ENCODE data around the gene HCLS1. TPM values are rescaled to one million over a fixed set of nuclear protein-coding genes. Genes with fewer than 3 reads are reported as not detected.

HCLS1 gene
- polyA plus RNA-seq (2013): 1.2 and 1.3 TPM in 2 replicates

GRCh38 chr3:121660356-121661171 lies at the start of gene HCLS1:
Gene HCLS1 (minus strand): TSS chr3:121660903. CDS start chr3:121658347, 2,556 bp downstream.
- H2AFZ ChIP-seq (ENCODE audit: insufficient read depth, low read length, poor library complexity): no peak within 1 kb of the TSS
- H3K9me3 ChIP-seq (ENCODE audit: insufficient read depth, low read depth, low read length): peaks cover 2% of the 10 kb centered on the region
- no peak within 1 kb of the TSS for H3K9ac ChIP-seq (ENCODE audit: low read length)
- H3K18ac ChIP-seq (ENCODE audit: low read length): no peak within 1 kb of the TSS
- peak within 1 kb of the TSS; percentile 46 for H2BK12ac ChIP-seq (ENCODE audit: low read length)
- no peaks in the 10 kb centered on the region for H3K27me3 ChIP-seq (ENCODE audit: insufficient read depth, low read length)
- H3K27ac ChIP-seq (ENCODE audit: low read depth, low read length): peak within 1 kb of the TSS; percentile 50
- peak within 1 kb of the TSS; percentile 25 for H2BK5ac ChIP-seq (ENCODE audit: low read depth, low read length, poor library complexity)
- H3K14ac ChIP-seq (ENCODE audit: low read length): no peak within 1 kb of the TSS
- peak within 1 kb of the TSS; percentile 27 for H2BK120ac ChIP-seq (ENCODE audit: insufficient read depth, low read length, poor library complexity)
- no peak within 1 kb of the TSS for H3K4me3 ChIP-seq (ENCODE audit: low read depth, low read length)
- no CpG with 5 or more reads among the region's 9 CpGs for WGBS (ENCODE audit: extremely low coverage, insufficient coverage, insufficient read length)
- peaks cover 5% of the 10 kb centered on the region for H3K79me1 ChIP-seq (ENCODE audit: low read length)
- H2AK5ac ChIP-seq (ENCODE audit: low read length): no peak within 1 kb of the TSS
- peak within 1 kb of the TSS; percentile 60 for H4K91ac ChIP-seq (ENCODE audit: low read depth, low read length)
- H3K79me2 ChIP-seq (ENCODE audit: control insufficient read depth, insufficient read depth, low read length, poor library complexity): peaks cover 2% of the 10 kb centered on the region
- H3K4me1 ChIP-seq (ENCODE audit: control insufficient read depth in 1 of 2, insufficient read depth in 2 of 2, low read length in 2 of 2): peaks cover 14 to 19% of the 10 kb centered on the region in 2 experiments
- DNase-seq: peak; percentile 62 to 82
- peaks cover 4 to 12% of the 10 kb centered on the region in 2 experiments for H3K36me3 ChIP-seq (ENCODE audit: control insufficient read depth in 1 of 2, insufficient read depth in 2 of 2, low read length in 2 of 2)
- H4K12ac ChIP-seq (ENCODE audit: low read depth, low read length): no peak within 1 kb of the TSS
- peak within 1 kb of the TSS; percentile 80 for H4K8ac ChIP-seq (ENCODE audit: low read depth, low read length)
- no peak within 1 kb of the TSS for H3K4ac ChIP-seq (ENCODE audit: low read depth, low read length)
- no peak within 1 kb of the TSS for H3K4me2 ChIP-seq (ENCODE audit: low read length)
- H3K23ac ChIP-seq (ENCODE audit: low read length): no peak within 1 kb of the TSS

- no CpG with 5 or more reads among the region's 1 CpG for WGBS (ENCODE audit: extremely low coverage, insufficient coverage, insufficient read length)
- no peak overlapping the region for H2AFZ ChIP-seq (ENCODE audit: insufficient read depth, low read length, poor library complexity)
- H4K91ac ChIP-seq (ENCODE audit: low read depth, low read length): no peak overlapping the region
- H2BK120ac ChIP-seq (ENCODE audit: insufficient read depth, low read length, poor library complexity): no peak overlapping the region
- H3K18ac ChIP-seq (ENCODE audit: low read length): no peak overlapping the region
- no peak overlapping the region for H3K4me2 ChIP-seq (ENCODE audit: low read length)
- H3K4ac ChIP-seq (ENCODE audit: low read depth, low read length): no peak overlapping the region
- no peaks in the 10 kb centered on the region for H3K79me2 ChIP-seq (ENCODE audit: control insufficient read depth, insufficient read depth, low read length, poor library complexity)
- peaks cover 7 to 12% of the 10 kb centered on the region in 2 experiments for H3K36me3 ChIP-seq (ENCODE audit: control insufficient read depth in 1 of 2, insufficient read depth in 2 of 2, low read length in 2 of 2)
- H4K8ac ChIP-seq (ENCODE audit: low read depth, low read length): no peak overlapping the region
- H2BK5ac ChIP-seq (ENCODE audit: low read depth, low read length, poor library complexity): no peak overlapping the region
- no peak overlapping the region for H3K9ac ChIP-seq (ENCODE audit: low read length)
- DNase-seq: no peak
- H3K4me3 ChIP-seq (ENCODE audit: low read depth, low read length): no peak overlapping the region
- no peak overlapping the region for H3K23ac ChIP-seq (ENCODE audit: low read length)
- no peaks in the 10 kb centered on the region for H3K4me1 ChIP-seq (ENCODE audit: control insufficient read depth in 1 of 2, insufficient read depth in 2 of 2, low read length in 2 of 2)
- no peak overlapping the region for H2BK12ac ChIP-seq (ENCODE audit: low read length)
- H2AK5ac ChIP-seq (ENCODE audit: low read length): no peak overlapping the region
- H3K79me1 ChIP-seq (ENCODE audit: low read length): no peaks in the 10 kb centered on the region
- no peak overlapping the region for H4K12ac ChIP-seq (ENCODE audit: low read depth, low read length)
- no peak overlapping the region for H3K14ac ChIP-seq (ENCODE audit: low read length)
- H3K9me3 ChIP-seq (ENCODE audit: insufficient read depth, low read depth, low read length): no peaks in the 10 kb centered on the region
- no peak overlapping the region for H3K27ac ChIP-seq (ENCODE audit: low read depth, low read length)
- no peaks in the 10 kb centered on the region for H3K27me3 ChIP-seq (ENCODE audit: insufficient read depth, low read length)
Observed at GRCh38 chr3:121710347-121710746, 49.6 kb upstream of the HCLS1 start.

DNA sequence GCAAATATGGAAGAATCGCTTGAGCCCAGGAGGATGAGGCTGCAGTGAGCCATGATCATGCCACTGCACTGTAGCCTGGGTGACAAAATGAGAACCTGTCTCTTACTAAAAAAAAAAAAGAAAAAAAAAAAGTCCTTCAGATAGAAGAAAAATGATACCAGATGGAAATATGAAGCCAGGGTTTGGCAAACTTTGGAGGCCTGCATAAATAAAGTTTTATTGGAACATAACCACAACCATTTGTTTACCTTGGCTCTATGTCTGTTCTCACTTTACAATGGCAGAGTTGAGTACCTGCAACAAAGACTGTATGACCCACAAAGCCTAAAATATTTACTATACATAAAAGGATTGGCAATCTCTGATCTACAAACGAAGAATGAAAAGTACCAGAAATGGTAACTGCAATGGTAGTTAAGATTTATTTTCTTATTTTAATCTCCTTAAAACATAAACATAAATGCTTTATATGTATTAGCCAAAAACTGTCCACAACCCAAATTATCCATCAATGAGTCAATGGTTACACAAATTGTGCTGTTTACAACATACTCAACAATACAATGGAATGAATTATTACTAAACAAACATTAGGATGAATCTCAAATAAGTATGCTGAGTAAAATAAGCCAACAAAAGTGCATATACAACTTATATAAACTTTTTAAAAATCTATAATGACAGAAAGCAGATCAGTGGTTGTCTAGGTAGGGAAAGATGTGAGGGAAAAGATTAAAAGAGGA lies 47.0 kb upstream of the HCLS1 start:
- no peak for DNase-seq
- Histone ChIP-seq H3K4me3 (ENCODE audit: low read depth, low read length) (no peak overlapping the region), H3K18ac (ENCODE audit: low read length) (no peak overlapping the region), H2BK120ac (ENCODE audit: insufficient read depth, low read length, poor library complexity) (no peak overlapping the region), H4K12ac (ENCODE audit: low read depth, low read length) (no peak overlapping the region), H2BK12ac (ENCODE audit: low read length) (no peak overlapping the region), H4K8ac (ENCODE audit: low read depth, low read length) (no peak overlapping the region), H3K4ac (ENCODE audit: low read depth, low read length) (no peak overlapping the region), H3K79me2 (ENCODE audit: control insufficient read depth, insufficient read depth, low read length, poor library complexity) (no peaks in the 10 kb centered on the region), H2AFZ (ENCODE audit: insufficient read depth, low read length, poor library complexity) (no peak overlapping the region), H3K36me3 (ENCODE audit: control insufficient read depth in 1 of 2, insufficient read depth in 2 of 2, low read length in 2 of 2) (peaks cover 6 to 11% of the 10 kb centered on the region in 2 experiments), H3K14ac (ENCODE audit: low read length) (no peak overlapping the region), H3K4me2 (ENCODE audit: low read length) (no peak overlapping the region), H3K9me3 (ENCODE audit: insufficient read depth, low read depth, low read length) (no peaks in the 10 kb centered on the region), H3K27me3 (ENCODE audit: insufficient read depth, low read length) (no peaks in the 10 kb centered on the region), H2BK5ac (ENCODE audit: low read depth, low read length, poor library complexity) (no peak overlapping the region), H4K91ac (ENCODE audit: low read depth, low read length) (no peak overlapping the region), H3K4me1 (ENCODE audit: control insufficient read depth in 1 of 2, insufficient read depth in 2 of 2, low read length in 2 of 2) (no peaks in the 10 kb centered on the region), H2AK5ac (ENCODE audit: low read length) (no peak overlapping the region), H3K9ac (ENCODE audit: low read length) (no peak overlapping the region), H3K23ac (ENCODE audit: low read length) (no peak overlapping the region), H3K79me1 (ENCODE audit: low read length) (no peaks in the 10 kb centered on the region), H3K27ac (ENCODE audit: low read depth, low read length) (no peak overlapping the region)
- no CpG with 5 or more reads among the region's 2 CpGs for WGBS (ENCODE audit: extremely low coverage, insufficient coverage, insufficient read length)

DNA sequence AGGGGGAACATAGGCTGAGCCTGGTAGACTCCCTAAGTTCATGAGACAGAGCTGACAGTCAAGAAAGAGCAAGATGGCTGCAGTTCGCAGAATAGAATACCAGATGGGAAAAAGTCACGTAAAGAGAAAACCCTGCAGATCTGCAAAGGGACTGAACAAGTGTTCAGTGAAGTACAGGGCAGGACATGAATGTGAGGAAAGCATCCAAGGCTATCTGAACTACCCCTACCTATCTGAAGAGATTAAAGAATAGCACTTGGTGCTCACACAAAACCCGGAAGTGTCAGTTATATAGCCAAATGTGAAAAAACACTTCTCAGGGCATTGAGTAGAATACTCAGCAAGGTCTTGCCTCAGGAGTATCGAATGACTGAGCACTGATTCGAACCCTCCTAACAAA lies 44.8 kb upstream of the HCLS1 start:
- Histone ChIP-seq H3K4me2 (ENCODE audit: low read length) (no peak overlapping the region), H3K23ac (ENCODE audit: low read length) (no peak overlapping the region), H2AFZ (ENCODE audit: insufficient read depth, low read length, poor library complexity) (no peak overlapping the region), H3K4me3 (ENCODE audit: low read depth, low read length) (no peak overlapping the region), H3K27ac (ENCODE audit: low read depth, low read length) (no peak overlapping the region), H3K79me1 (ENCODE audit: low read length) (no peaks in the 10 kb centered on the region), H3K18ac (ENCODE audit: low read length) (no peak overlapping the region), H4K8ac (ENCODE audit: low read depth, low read length) (no peak overlapping the region), H2AK5ac (ENCODE audit: low read length) (no peak overlapping the region), H4K12ac (ENCODE audit: low read depth, low read length) (no peak overlapping the region), H2BK120ac (ENCODE audit: insufficient read depth, low read length, poor library complexity) (no peak overlapping the region), H4K91ac (ENCODE audit: low read depth, low read length) (no peak overlapping the region), H2BK5ac (ENCODE audit: low read depth, low read length, poor library complexity) (no peak overlapping the region), H2BK12ac (ENCODE audit: low read length) (no peak overlapping the region), H3K36me3 (ENCODE audit: control insufficient read depth in 1 of 2, insufficient read depth in 2 of 2, low read length in 2 of 2) (peaks cover 6 to 7% of the 10 kb centered on the region in 2 experiments), H3K9me3 (ENCODE audit: insufficient read depth, low read depth, low read length) (no peaks in the 10 kb centered on the region), H3K79me2 (ENCODE audit: control insufficient read depth, insufficient read depth, low read length, poor library complexity) (no peaks in the 10 kb centered on the region), H3K4ac (ENCODE audit: low read depth, low read length) (no peak overlapping the region), H3K27me3 (ENCODE audit: insufficient read depth, low read length) (no peaks in the 10 kb centered on the region), H3K9ac (ENCODE audit: low read length) (no peak overlapping the region), H3K14ac (ENCODE audit: low read length) (no peak overlapping the region), H3K4me1 (ENCODE audit: control insufficient read depth in 1 of 2, insufficient read depth in 2 of 2, low read length in 2 of 2) (no peaks in the 10 kb centered on the region)
- DNase-seq: no peak
- WGBS (ENCODE audit: extremely low coverage, insufficient coverage, insufficient read length): no CpG with 5 or more reads among the region's 5 CpGs

Measured in trophoblast cell (in vitro differentiated cells and primary cell).